Keratinocyte (primary cell): ENCODE measurements around the gene FGF1. TPM values are rescaled to one million over a fixed set of nuclear protein-coding genes. Genes with fewer than 3 reads are reported as not detected.

Experiments
- DNase-seq: peaks from one replicate; pipeline ENCODE4 v3.0.0-alpha.2; 2011; ENCODE audit warnings: low read depth, missing footprints, low spot score
- FAIRE-seq: peaks from 2 replicates; lab custom pipeline; 2011; peaks lifted over from hg19 to GRCh38; lab: Jason Lieb, UNC
- H2AFZ ChIP-seq: 2 replicates; pipeline ENCODE4 v1.6.0; 2012; ENCODE audit warnings: low read length, control low read depth, inconsistent platforms; ENCODE audit not compliant: control insufficient read depth
- H3K27ac ChIP-seq: 2 replicates; pipeline ENCODE4 v1.5.1; 2011; ENCODE audit warnings: low read length; ENCODE audit not compliant: control insufficient read depth, insufficient read depth
- H3K27me3 ChIP-seq: 3 replicates; pipeline ENCODE4 v1.6.0; 2011; ENCODE audit warnings: low read length; ENCODE audit not compliant: control insufficient read depth, insufficient read depth; ENCODE audit errors: extremely low read depth
- H3K36me3 ChIP-seq, 2 experiments: 2 replicates in 1 of 2; 3 replicates in 1 of 2; pipeline ENCODE4 v1.5.1; 2011; ENCODE audit warnings: low read length in 2 of 2, mild to moderate bottlenecking in 1 of 2; ENCODE audit not compliant: control insufficient read depth in 2 of 2, insufficient read depth in 2 of 2; ENCODE audit errors: extremely low read depth in 1 of 2
- H3K4me1 ChIP-seq: 3 replicates; pipeline ENCODE4 v1.5.1; 2011; ENCODE audit warnings: low read length; ENCODE audit not compliant: control insufficient read depth, insufficient read depth; ENCODE audit errors: extremely low read depth
- H3K4me2 ChIP-seq: 3 replicates; pipeline ENCODE4 v1.6.0; 2011; ENCODE audit warnings: low read depth, low read length; ENCODE audit not compliant: control insufficient read depth, insufficient read depth; ENCODE audit errors: extremely low read depth
- H3K4me3 ChIP-seq, 3 experiments: fragments of 200-600 bp in 1 of 3; sonication (generic) in 1 of 3; 2 replicates in 2 of 3; 3 replicates in 1 of 3; pipeline ENCODE4 v1.5.1; 2011 to 2016; ENCODE audit warnings: low read length in 3 of 3, mild to moderate bottlenecking in 3 of 3, control low read depth in 2 of 3, inconsistent platforms in 1 of 3, low read depth in 1 of 3, mixed read lengths in 1 of 3, mixed run types in 1 of 3, moderate library complexity in 1 of 3; ENCODE audit not compliant: control insufficient read depth in 2 of 3, insufficient read depth in 2 of 3; ENCODE audit errors: extremely low read depth in 1 of 3
- H3K79me2 ChIP-seq: 2 replicates; pipeline ENCODE4 v1.6.0; 2012; ENCODE audit warnings: low read length; ENCODE audit not compliant: control insufficient read depth, insufficient read depth
- H3K9ac ChIP-seq: 3 replicates; pipeline ENCODE4 v1.6.0; 2011; ENCODE audit warnings: low read length; ENCODE audit not compliant: control insufficient read depth, insufficient read depth; ENCODE audit errors: extremely low read depth
- H3K9me1 ChIP-seq: 3 replicates; pipeline ENCODE4 v1.6.0; 2011; ENCODE audit warnings: low read length; ENCODE audit not compliant: control insufficient read depth, insufficient read depth; ENCODE audit errors: extremely low read depth
- H3K9me3 ChIP-seq: 2 replicates; pipeline ENCODE4 v1.5.1; 2012; ENCODE audit warnings: low read depth, low read length; ENCODE audit not compliant: control insufficient read depth
- H4K20me1 ChIP-seq: 3 replicates; pipeline ENCODE4 v1.6.0; 2011; ENCODE audit warnings: low read length; ENCODE audit not compliant: control insufficient read depth, insufficient read depth; ENCODE audit errors: extremely low read depth
- EZH2 ChIP-seq: IDR thresholded peaks from one replicate; pipeline ENCODE4 v1.6.1; 2012; ENCODE audit warnings: inconsistent platforms, mild to moderate bottlenecking, low read length, moderate library complexity
- dilution Hi-C: fragments of 300-500 bp; cut with MboI; formaldehyde crosslinking; loops from one replicate; pipeline ENCODE4 v1.7.0; 2020; ENCODE audit warnings: low sequenced_read_pairs; ENCODE audit not compliant: extremely low pct_ligation_motif_present
- polyA plus RNA-seq, 5 experiments: library from polyadenylated mRNA; depleted of rRNA in 3 of 5; stranded (reverse) in 3 of 5; stranded (forward) in 1 of 5; unstranded in 1 of 5; fragments of >200 nt; gene quantifications; 1 replicate in 1 of 5; 2 replicates in 3 of 5; 3 replicates in 1 of 5; pipeline versions ENCODE4 v1.2.1 to v1.2.3, GENCODE V29; 2011 to 2012; ENCODE audit warnings: missing spikeins in 2 of 5, low read depth in 1 of 5, low replicate concordance in 1 of 5
- TF ChIP-seq, protein P1 (sequence below), 3 experiments: IDR thresholded peaks in 1 of 3; conservative IDR thresholded peaks in 1 of 3; optimal IDR thresholded peaks in 1 of 3; 2 replicates in 2 of 3; 3 replicates in 1 of 3; pipeline versions ENCODE3 to v1.5.1; 2011; ENCODE audit warnings: low read length in 3 of 3, mild to moderate bottlenecking in 3 of 3, moderate library complexity in 2 of 3, control low read depth in 1 of 3, inconsistent platforms in 1 of 3; ENCODE audit not compliant: insufficient read depth in 2 of 3; ENCODE audit errors: extremely low read depth in 1 of 3

FGF1 gene
- polyA plus RNA-seq, 1 donor (not counting 4 experiments of a cell fraction or from before 2014, with no cell fraction given): 2.4 TPM

DNA sequence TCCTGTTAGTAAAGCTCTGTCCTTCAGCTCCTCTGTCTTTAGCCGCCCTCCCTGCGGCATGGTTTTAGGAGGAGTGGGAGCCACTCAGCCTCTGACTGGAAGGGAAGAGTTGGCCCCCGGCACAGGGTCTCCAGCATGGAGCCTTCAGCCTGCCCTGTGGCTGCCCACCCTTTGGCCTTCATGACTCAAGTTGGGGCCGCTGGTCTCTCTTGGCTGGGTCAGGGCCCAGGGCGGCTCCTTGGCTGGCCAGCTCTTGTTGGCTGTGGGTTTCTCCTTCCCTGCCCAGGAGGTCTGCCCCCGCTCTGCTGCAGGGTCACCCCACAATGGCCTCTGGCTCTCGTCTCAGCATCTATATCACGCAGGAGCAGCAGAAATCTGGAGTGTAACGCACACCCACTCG, 25.7 kb downstream of the FGF1 start:
- DNase-seq (no peak), FAIRE-seq (no peak)
- dilution Hi-C loops: no loop called here
- no peak overlapping the region for H2AFZ ChIP-seq
- H3K9me3 ChIP-seq: no peaks in the 10 kb centered on the region
- H3K4me1 ChIP-seq: no peaks in the 10 kb centered on the region
- no peak overlapping the region for H3K4me3 ChIP-seq
- no peaks in the 10 kb centered on the region for H4K20me1 ChIP-seq
- no peaks in the 10 kb centered on the region for H3K79me2 ChIP-seq
- no peak overlapping the region for H3K9ac ChIP-seq
- H3K4me2 ChIP-seq: no peak overlapping the region
- no peaks in the 10 kb centered on the region for H3K9me1 ChIP-seq
- H3K27ac ChIP-seq: no peak overlapping the region
- TF ChIP-seq, protein P1, sequence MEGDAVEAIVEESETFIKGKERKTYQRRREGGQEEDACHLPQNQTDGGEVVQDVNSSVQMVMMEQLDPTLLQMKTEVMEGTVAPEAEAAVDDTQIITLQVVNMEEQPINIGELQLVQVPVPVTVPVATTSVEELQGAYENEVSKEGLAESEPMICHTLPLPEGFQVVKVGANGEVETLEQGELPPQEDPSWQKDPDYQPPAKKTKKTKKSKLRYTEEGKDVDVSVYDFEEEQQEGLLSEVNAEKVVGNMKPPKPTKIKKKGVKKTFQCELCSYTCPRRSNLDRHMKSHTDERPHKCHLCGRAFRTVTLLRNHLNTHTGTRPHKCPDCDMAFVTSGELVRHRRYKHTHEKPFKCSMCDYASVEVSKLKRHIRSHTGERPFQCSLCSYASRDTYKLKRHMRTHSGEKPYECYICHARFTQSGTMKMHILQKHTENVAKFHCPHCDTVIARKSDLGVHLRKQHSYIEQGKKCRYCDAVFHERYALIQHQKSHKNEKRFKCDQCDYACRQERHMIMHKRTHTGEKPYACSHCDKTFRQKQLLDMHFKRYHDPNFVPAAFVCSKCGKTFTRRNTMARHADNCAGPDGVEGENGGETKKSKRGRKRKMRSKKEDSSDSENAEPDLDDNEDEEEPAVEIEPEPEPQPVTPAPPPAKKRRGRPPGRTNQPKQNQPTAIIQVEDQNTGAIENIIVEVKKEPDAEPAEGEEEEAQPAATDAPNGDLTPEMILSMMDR (optimal IDR thresholded peaks at IDR 0.05 in 1 of 3, IDR thresholded peaks at IDR 0.05 in 1 of 3, conservative IDR thresholded peaks at IDR 0.05 in 1 of 3; ENCODE audit: extremely low read depth in 1 of 3, insufficient read depth in 2 of 3, low read length in 3 of 3): no peak
- no peak for TF ChIP-seq EZH2
- H3K36me3 ChIP-seq: no peaks in the 10 kb centered on the region
- no peaks in the 10 kb centered on the region for H3K27me3 ChIP-seq

DNA sequence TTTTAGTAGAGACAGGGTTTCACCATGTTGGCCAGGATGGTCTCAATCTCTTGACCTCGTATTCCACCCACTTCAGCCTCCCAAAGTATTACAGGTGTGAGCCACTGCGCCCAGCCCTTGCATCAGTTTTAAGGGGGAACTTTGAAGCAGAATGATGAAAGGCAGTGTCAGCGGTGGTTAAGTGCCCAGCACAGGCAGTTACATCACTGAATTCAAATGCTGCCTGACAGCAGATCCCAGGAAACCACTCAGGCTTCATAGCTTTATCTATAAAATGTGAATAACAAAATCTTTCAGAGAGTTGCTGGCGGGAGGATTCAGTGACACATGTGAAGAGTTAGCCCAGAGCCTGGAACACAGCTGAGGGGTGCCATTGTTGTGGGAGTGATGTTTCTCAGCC, 26.5 kb downstream of the FGF1 start:
- no peak overlapping the region for H3K9ac ChIP-seq
- no peaks in the 10 kb centered on the region for H3K9me1 ChIP-seq
- no peak for TF ChIP-seq EZH2
- TF ChIP-seq, protein P1 (optimal IDR thresholded peaks at IDR 0.05 in 1 of 3, IDR thresholded peaks at IDR 0.05 in 1 of 3, conservative IDR thresholded peaks at IDR 0.05 in 1 of 3; ENCODE audit: extremely low read depth in 1 of 3, insufficient read depth in 2 of 3, low read length in 3 of 3): no peak
- H3K27ac ChIP-seq: no peak overlapping the region
- H4K20me1 ChIP-seq: no peaks in the 10 kb centered on the region
- FAIRE-seq: no peak
- H3K4me3 ChIP-seq: no peak overlapping the region
- dilution Hi-C loops: no loop called here
- H3K4me1 ChIP-seq: no peaks in the 10 kb centered on the region
- H3K4me2 ChIP-seq: no peak overlapping the region
- H2AFZ ChIP-seq: no peak overlapping the region
- no peaks in the 10 kb centered on the region for H3K79me2 ChIP-seq
- H3K27me3 ChIP-seq: no peaks in the 10 kb centered on the region
- no peaks in the 10 kb centered on the region for H3K9me3 ChIP-seq
- DNase-seq: no peak
- H3K36me3 ChIP-seq: no peaks in the 10 kb centered on the region
